ENCODE results near the gene ACSF3. TPM values are rescaled to one million over a fixed set of nuclear protein-coding genes. Genes with fewer than 3 reads are reported as not detected.

The ACSF3 gene
- polyA plus RNA-seq, 3 donors, result 24.4 to 31.2 (median 30.6) TPM

GRCh38 chr16:89120921-89121351, 27.3 kb downstream of the ACSF3 start:
- no peak for DNase-seq (ENCODE audit: low read depth in 3 of 3, low spot score in 2 of 3)

DNA sequence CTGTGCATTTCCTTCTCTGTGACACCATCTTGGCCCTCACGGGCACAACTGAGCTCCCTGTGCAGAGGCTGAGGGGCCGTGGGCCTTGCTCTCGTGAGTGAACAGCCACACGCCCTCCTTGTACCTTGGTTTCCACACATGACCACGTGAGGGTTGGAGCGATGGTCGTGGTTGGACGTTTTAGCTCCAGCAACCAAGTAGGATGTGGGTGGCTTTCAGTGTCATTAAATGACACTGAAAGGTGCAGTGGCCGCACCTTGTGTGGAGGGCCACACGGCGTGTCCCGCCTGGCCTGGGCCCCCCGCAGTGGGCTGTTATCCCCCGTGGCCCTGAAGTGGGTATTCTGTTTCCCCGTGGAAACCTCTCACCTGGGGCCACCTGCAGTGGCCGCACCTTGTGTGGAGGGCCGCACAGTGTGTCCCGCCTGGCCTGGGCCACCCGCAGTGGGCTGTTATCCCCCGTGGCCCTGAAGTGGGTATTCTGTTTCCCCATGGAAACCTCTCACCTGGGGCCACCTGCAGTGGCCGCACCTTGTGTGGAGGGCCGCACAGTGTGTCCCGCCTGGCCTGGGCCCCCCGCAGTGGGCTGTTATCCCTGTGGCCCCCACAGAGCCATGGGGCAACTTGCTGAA, 28.2 kb downstream of the ACSF3 start:
- DNase-seq (ENCODE audit: low read depth in 3 of 3, low spot score in 2 of 3), result no peak

- no peak for DNase-seq (ENCODE audit: low read depth in 3 of 3, low spot score in 2 of 3)
Measured at GRCh38 chr16:89122322-89122851, 28.7 kb downstream of the ACSF3 start.

- no peak for DNase-seq (ENCODE audit: low read depth in 3 of 3, low spot score in 2 of 3)
Measured at GRCh38 chr16:89123001-89123830, 29.6 kb downstream of the ACSF3 start.

DNA sequence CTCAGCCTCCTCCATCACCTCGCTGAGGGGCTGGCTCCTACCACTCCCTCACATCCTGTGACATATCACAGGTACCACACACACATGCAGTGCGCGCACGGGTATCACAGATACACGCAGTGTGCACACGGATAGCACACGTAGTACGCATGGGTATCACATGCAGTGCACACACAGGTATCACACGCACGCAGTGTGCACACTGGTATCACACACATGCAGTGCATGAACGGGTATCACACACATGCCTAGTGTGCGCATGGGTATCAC, 30.1 kb downstream of the ACSF3 start:
- DNase-seq (ENCODE audit: low read depth in 3 of 3, low spot score in 2 of 3), result no peak

- no peak for DNase-seq (ENCODE audit: low read depth in 3 of 3, low spot score in 2 of 3)
Measured at GRCh38 chr16:89129378-89129777, 35.7 kb downstream of the ACSF3 start.

DNA sequence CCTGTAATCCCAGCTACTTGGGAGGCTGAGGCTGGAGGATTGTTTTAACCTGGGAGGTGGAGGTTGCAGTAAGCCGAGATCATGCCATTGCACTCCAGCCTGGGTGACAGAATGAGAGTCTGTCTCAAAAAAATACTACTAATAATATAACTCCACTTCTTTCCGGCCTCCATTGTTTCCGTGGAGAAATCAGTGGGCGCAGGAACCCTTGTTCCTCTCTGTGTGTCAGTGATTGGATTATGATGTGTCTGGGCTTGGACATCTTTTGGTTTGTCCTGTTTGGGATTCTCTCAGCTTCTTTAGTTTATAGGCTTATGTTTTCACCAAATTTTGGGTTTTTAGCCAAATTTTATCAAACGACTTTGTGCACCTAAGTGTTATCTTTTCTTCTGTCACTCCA, 36.8 kb downstream of the ACSF3 start:
- DNase-seq (ENCODE audit: low read depth in 3 of 3, low spot score in 2 of 3), result no peak

- DNase-seq (ENCODE audit: low read depth in 3 of 3, low spot score in 2 of 3), result no peak
Measured at GRCh38 chr16:89131783-89132182, 38.1 kb downstream of the ACSF3 start.

GRCh38 chr16:89132194-89133005, 38.7 kb downstream of the ACSF3 start:
- no peak for DNase-seq (ENCODE audit: low read depth in 3 of 3, low spot score in 2 of 3)

DNA sequence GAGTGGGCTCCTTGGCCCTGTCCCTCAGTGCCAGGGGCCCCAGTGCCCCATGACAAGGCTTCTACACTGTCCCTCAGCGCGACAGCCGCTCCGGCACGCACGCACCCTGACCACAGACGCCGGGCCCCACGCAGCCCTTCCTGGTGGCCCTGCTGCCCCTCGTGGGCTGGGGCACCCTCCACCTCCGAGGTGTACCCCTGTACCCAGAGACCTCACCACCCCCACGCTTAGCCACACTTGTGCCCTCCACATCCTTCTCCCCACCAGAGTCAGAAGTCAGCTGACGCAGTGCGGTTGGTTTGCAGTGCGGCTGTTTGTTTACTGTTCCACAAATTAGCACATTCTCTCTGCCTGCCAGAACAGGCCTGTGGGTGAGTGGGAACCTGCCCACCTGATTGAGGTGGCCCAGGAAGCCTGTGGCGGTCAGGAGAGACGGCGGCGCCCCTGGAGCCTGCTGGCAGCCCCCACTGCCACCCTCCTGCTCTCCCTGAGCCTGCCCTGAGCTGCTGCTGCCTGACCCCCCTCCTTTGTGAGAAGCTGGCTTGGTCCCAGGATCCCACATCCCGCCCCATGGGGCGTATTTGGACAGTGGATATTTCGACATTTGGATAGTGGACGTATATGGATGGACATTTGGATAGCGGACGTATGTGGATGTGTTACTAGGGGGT, 39.9 kb downstream of the ACSF3 start:
- DNase-seq (ENCODE audit: low read depth in 3 of 3, low spot score in 2 of 3), result no peak

DNA sequence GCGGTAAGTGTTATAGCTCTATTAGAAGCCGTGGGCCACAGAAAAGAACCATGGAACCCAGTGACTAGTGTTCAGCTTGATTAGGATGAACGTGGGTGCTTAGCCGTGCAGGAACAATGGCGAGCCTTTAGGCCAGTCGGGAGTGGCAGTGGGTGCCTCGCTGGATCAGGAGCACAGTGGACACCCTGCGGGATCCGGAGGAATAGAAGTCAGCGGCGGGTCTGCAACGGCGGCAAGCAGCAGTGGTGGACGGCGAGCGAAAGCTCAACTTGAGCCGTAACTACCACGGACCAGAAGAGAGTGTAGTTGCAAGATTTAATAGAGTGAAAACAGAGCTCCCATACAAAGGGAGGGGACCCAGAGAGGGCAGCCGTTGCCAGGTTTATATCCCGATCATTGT, 40.6 kb downstream of the ACSF3 start:
- no peak for DNase-seq (ENCODE audit: low read depth in 3 of 3, low spot score in 2 of 3)

DNA sequence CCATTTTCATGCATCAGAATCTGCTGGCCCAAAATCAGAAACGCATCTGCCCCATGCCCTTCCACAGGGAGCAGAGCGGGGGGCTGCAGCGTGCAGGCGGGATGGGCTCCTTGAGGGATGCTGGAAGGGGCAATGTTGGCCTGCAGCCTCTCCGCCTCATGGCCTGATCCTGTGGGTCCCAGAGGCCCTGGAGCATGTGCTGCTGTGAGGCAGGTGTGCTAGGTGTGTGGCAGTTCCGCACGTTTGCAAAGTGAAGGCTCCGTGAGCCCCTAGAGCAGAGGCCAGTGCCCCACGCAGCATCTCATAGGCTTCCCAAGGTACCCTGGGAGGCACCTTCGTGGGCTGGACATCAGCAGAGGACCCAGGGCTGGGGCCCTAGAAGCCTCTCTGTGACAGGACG, 41.5 kb downstream of the ACSF3 start:
- no peak for DNase-seq (ENCODE audit: low read depth in 3 of 3, low spot score in 2 of 3)

GRCh38 chr16:89135971-89136765, 42.5 kb downstream of the ACSF3 start:
- DNase-seq (ENCODE audit: low read depth in 3 of 3, low spot score in 2 of 3), result no peak

- DNase-seq (ENCODE audit: low read depth in 3 of 3, low spot score in 2 of 3), result no peak
Measured at GRCh38 chr16:89136931-89137330, 43.3 kb downstream of the ACSF3 start.

GRCh38 chr16:89137666-89138512, 44.2 kb downstream of the ACSF3 start:
- no peak for DNase-seq (ENCODE audit: low read depth in 3 of 3, low spot score in 2 of 3)

GRCh38 chr16:89138513-89138795, 44.8 kb downstream of the ACSF3 start:
- no peak for DNase-seq (ENCODE audit: low read depth in 3 of 3, low spot score in 2 of 3)

- no peak for DNase-seq (ENCODE audit: low read depth in 3 of 3, low spot score in 2 of 3)
Measured at GRCh38 chr16:89138843-89139520, 45.3 kb downstream of the ACSF3 start.

GRCh38 chr16:89139907-89140361, 46.3 kb downstream of the ACSF3 start:
- DNase-seq (ENCODE audit: low read depth in 3 of 3, low spot score in 2 of 3), result no peak

GRCh38 chr16:89140401-89140800, 46.7 kb downstream of the ACSF3 start:
- no peak for DNase-seq (ENCODE audit: low read depth in 3 of 3, low spot score in 2 of 3)
